Thyroid gland (tissue), 4 donors: Measurements from ENCODE around the gene C19orf85. TPM values are rescaled to one million over a fixed set of nuclear protein-coding genes. Genes with fewer than 3 reads are reported as not detected.
A peak's percentile ranks its signal among the peaks of the same experiment; 100 is the strongest.

Source experiments
- DNase-seq, 2 donors: peaks; one replicate each; pipeline ENCODE4 v3.0.0-alpha.2; 2019
- H3K27ac ChIP-seq, 3 donors: fragments of 200-600 bp; sonication (generic); 1 replicate in 2 of 3; 2 replicates in 1 of 3; pipeline ENCODE4 v1.5.1; 2016 to 2019; ENCODE audit warnings: mild to moderate bottlenecking in 1 of 3, moderate library complexity in 1 of 3
- H3K27me3 ChIP-seq: fragments of 200-600 bp; sonication (generic); one replicate; pipeline ENCODE4 v1.5.1; 2019
- H3K36me3 ChIP-seq, 2 donors: fragments of 200-600 bp; sonication (generic); one replicate each; pipeline ENCODE4 v1.5.1; 2016 to 2019
- H3K4me1 ChIP-seq, 2 donors: fragments of 200-600 bp; sonication (generic); one replicate each; pipeline ENCODE4 v1.5.1; 2017 to 2019
- H3K4me3 ChIP-seq, 3 donors: fragments of 200-600 bp; sonication (generic); replicated peaks in 1 of 3; 1 replicate in 2 of 3; 2 replicates in 1 of 3; pipeline ENCODE4 v1.5.1; 2016; ENCODE audit warnings: mild to moderate bottlenecking in 1 of 3
- H3K9me3 ChIP-seq: fragments of 200-600 bp; sonication (generic); one replicate; pipeline ENCODE4 v1.5.1; 2017
- POLR2A ChIP-seq, 2 donors: fragments of 450-650 bp; IDR thresholded peaks; one replicate each; pipeline ENCODE4 v1.6.1; 2017; ENCODE audit warnings: antibody characterized with exemption in 2 of 2, mild to moderate bottlenecking in 2 of 2, moderate library complexity in 1 of 2
- WGBS, 2 donors: methylation state at CpG; one replicate each; pipeline ENCODE4 v1.1.5; 2017; 5-methylcytosine and 5-hydroxymethylcytosine counted together
- intact Hi-C: fragments of 100-400 bp; cut with DNase I; formaldehyde crosslinking; loops from one replicate; pipeline ENCODE4 v1.15.1; 2023
- total RNA-seq, 4 donors: library from RNA; depleted of rRNA; stranded (reverse); fragments of >200 nt; gene quantifications; one replicate each; pipeline ENCODE4 v1.2.3, GENCODE V29; 2016
- TF ChIP-seq, protein P1 (sequence below), 6 experiments: fragments of 200-600 bp in 3 of 6; fragments of 450-650 bp in 3 of 6; sonication (generic) in 3 of 6; IDR thresholded peaks; one replicate each; pipeline ENCODE4 v1.5.1; 2016 to 2019; ENCODE audit warnings: antibody characterized with exemption in 6 of 6, mild to moderate bottlenecking in 2 of 6, inconsistent platforms in 1 of 6, moderate library complexity in 1 of 6

The C19orf85 gene
- total RNA-seq, 4 donors from 2014 or later: not detected

DNA sequence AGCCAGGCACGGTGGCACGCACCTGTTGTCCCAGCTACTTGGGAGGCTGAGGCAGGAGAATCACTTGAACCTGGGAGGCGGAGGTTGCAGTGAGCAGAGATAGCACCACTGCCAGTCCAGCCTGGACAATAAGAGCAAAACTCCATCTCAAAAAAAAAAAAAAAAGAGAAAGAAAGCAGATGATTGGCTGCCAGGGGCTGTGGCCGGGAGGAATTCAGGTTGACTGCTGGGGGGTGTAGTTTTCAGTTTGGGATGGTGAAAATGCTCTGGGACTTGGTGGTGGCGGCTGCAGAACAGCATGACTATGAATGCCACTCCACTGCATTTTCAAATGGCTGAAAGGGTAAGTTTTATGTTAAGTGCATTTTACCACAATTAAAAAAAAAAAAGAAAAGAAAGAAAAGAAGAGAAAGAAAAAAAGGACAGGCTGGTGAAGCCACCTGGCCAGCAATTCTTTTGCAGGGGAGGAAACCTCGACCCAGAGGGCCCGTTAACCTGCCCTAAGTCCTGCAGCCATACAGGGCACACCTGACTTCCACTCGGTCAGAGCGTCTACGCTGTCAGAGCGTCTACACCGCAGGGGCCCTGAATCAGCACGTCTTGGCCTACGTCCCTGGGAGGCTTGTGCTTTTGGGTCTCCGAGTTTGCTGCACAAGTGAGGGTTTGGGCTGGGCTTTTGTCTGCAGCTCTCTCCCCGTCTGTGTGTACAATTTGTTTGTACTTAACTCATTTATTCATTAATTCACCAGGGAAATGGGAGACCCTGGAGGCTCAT, 6.7 kb downstream of the C19orf85 start:
- Histone ChIP-seq H3K27ac (no peak overlapping the region), H3K4me1 (peaks cover 0 to 16% of the 10 kb centered on the region in 2 donors), H3K4me3 (no peak overlapping the region), H3K27me3 (no peaks in the 10 kb centered on the region), H3K36me3 (peaks cover 9 to 10% of the 10 kb centered on the region in 2 donors), H3K9me3 (no peaks in the 10 kb centered on the region)
- TF ChIP-seq, protein P1, sequence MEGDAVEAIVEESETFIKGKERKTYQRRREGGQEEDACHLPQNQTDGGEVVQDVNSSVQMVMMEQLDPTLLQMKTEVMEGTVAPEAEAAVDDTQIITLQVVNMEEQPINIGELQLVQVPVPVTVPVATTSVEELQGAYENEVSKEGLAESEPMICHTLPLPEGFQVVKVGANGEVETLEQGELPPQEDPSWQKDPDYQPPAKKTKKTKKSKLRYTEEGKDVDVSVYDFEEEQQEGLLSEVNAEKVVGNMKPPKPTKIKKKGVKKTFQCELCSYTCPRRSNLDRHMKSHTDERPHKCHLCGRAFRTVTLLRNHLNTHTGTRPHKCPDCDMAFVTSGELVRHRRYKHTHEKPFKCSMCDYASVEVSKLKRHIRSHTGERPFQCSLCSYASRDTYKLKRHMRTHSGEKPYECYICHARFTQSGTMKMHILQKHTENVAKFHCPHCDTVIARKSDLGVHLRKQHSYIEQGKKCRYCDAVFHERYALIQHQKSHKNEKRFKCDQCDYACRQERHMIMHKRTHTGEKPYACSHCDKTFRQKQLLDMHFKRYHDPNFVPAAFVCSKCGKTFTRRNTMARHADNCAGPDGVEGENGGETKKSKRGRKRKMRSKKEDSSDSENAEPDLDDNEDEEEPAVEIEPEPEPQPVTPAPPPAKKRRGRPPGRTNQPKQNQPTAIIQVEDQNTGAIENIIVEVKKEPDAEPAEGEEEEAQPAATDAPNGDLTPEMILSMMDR (IDR thresholded peaks at IDR 0.05): no peak
- no peak for TF ChIP-seq POLR2A (IDR thresholded peaks at IDR 0.05)
- intact Hi-C loops: no loop called here
- no peak for DNase-seq
- WGBS, 2 donors: 86 to 87% methylated on average over 16 of the region's 16 CpGs

DNA sequence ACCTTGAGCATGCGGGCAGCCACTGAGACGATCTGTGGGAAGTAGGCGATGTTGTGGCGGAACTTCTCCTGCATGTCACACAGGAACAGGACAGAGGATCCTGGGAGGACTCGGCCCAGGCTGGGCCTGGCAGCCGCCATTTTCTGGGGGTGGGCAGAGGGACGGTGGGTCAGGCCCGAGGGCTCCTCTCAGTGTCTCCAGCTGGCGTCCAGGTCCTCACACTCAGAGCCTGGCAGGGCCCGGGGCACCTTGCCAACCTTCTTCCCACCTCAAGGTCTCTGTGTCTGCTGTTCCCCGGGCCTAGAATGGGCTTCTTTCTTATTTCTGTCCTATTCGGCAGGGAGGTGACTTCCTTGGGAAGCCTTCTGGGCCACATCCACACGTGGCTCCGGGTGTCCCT, 8.2 kb downstream of the C19orf85 start:
- intact Hi-C loops: no loop called here
- no peak for TF ChIP-seq POLR2A (IDR thresholded peaks at IDR 0.05)
- TF ChIP-seq, protein P1 (IDR thresholded peaks at IDR 0.05): no peak
- H3K9me3 ChIP-seq: no peaks in the 10 kb centered on the region
- H3K27ac ChIP-seq: no peak overlapping the region
- H3K36me3 ChIP-seq: peaks cover 9 to 10% of the 10 kb centered on the region in 2 donors
- H3K4me1 ChIP-seq: peaks cover 0 to 31% of the 10 kb centered on the region in 2 donors
- no peak overlapping the region for H3K4me3 ChIP-seq
- no peak for DNase-seq
- peaks cover 8% of the 10 kb centered on the region for H3K27me3 ChIP-seq
- 90 to 94% methylated on average over 11 to 14 of the region's 14 CpGs for WGBS, 2 donors

DNA sequence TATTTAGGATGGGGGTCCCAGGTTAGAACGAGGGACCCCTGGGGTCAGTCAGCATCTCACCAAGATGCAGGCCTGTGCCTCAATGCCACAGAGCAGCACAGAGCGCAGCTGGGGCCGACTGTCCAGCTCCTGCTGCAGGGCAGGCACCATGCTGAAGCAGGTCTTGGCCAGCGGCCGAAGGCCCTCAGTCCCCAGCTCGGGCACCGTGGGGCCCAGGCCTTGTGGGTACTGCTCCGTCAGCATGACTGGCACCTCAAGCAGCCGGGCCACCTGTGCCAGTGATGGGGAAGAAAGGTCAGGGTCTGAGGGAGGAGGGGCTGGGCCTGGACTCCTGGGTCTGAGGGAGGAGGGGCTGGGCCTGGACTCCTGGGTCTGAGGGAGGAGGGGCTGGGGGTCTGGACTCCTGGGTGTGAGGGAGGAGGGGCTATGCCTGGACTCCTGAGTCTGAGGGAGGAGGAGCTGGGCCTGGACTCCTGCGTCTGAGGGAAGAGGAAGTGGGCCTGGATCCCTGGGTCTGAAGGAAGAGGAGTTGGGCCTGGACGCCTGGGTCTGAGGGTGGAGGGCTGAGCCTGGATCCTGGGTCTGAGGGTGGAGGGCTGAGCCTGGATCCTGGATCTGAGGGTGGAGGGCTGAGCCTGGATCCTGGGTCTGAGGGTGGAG, 8.8 kb downstream of the C19orf85 start:
- DNase-seq: no peak
- no peaks in the 10 kb centered on the region for H3K9me3 ChIP-seq
- TF ChIP-seq POLR2A (IDR thresholded peaks at IDR 0.05): no peak
- TF ChIP-seq, protein P1 (IDR thresholded peaks at IDR 0.05): no peak
- H3K4me3 ChIP-seq: no peak overlapping the region
- peaks cover 9 to 10% of the 10 kb centered on the region in 2 donors for H3K36me3 ChIP-seq
- WGBS, 2 donors: 77 to 84% methylated on average over 4 to 9 of the region's 11 CpGs
- intact Hi-C loops: no loop called here
- H3K4me1 ChIP-seq: peaks cover 0 to 29% of the 10 kb centered on the region in 2 donors
- no peak overlapping the region for H3K27ac ChIP-seq
- H3K27me3 ChIP-seq: peaks cover 9% of the 10 kb centered on the region

DNA sequence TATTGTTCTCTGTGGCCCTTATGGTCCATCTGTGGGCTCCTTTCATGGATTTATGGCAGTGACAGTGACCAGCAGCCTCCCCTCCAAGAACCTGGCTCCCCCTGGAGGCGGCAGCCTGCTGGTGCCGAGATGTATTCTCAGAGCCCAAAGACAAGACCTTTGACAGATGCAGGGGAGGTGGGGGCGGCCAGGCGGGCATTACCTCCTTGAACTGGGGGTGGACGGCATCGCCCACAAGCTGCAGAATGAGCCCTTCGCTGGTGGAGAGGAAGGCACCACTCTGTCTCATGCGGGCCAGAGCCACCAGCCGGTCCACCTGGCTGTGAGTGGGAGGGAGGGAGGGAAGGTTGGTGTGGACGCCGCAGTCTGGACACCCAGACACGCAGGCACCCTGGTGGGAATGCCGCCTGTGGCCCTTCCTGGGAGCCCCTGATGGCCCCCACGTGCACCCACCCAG, 9.7 kb downstream of the C19orf85 start:
- TF ChIP-seq, protein P1 (IDR thresholded peaks at IDR 0.05): peak in 2 of 6 experiments; percentile 12 to 43
- no peak for TF ChIP-seq POLR2A (IDR thresholded peaks at IDR 0.05)
- intact Hi-C loops: no loop called here

More for the DNA sequence above, 9.7 kb downstream of the C19orf85 start:
- Histone ChIP-seq H3K36me3 (peaks cover 9 to 10% of the 10 kb centered on the region in 2 donors), H3K9me3 (no peaks in the 10 kb centered on the region), H3K4me1 (peaks cover 0 to 22% of the 10 kb centered on the region in 2 donors), H3K27me3 (peaks cover 9% of the 10 kb centered on the region), H3K27ac (no peak overlapping the region), H3K4me3 (no peak overlapping the region)
- 45 to 100% methylated on average over 1 to 2 of the region's 14 CpGs for WGBS, 2 donors
- DNase-seq: no peak
